Neural progenitor cell (in vitro differentiated cells): ENCODE measurements around the gene GOLGA7B. TPM values are rescaled to one million over a fixed set of nuclear protein-coding genes. Genes with fewer than 3 reads are reported as not detected.

Source experiments
- DNase-seq: peaks from one replicate; pipeline ENCODE4 v3.0.0-alpha.2; 2016; ENCODE audit warnings: low spot score
- H2AFZ ChIP-seq: fragments of 200-600 bp; sonication (generic); replicated peaks from 2 replicates; pipeline ENCODE4 v1.6.1; 2016; ENCODE audit warnings: antibody characterized with exemption
- H3F3A ChIP-seq: fragments of 200-600 bp; sonication (generic); 2 replicates; pipeline ENCODE4 v1.6.1; 2016; ENCODE audit warnings: antibody characterized with exemption, low read depth
- H3K27ac ChIP-seq: fragments of 200-600 bp; sonication (generic); 2 replicates; pipeline ENCODE4 v1.5.1; 2016; ENCODE audit warnings: mild to moderate bottlenecking
- H3K27me3 ChIP-seq: fragments of 200-600 bp; sonication (generic); 2 replicates; pipeline ENCODE4 v1.6.1; 2016; ENCODE audit warnings: mild to moderate bottlenecking, moderate library complexity
- H3K36me3 ChIP-seq: fragments of 200-600 bp; sonication (generic); 2 replicates; pipeline ENCODE4 v1.5.1; 2016
- H3K4me1 ChIP-seq: fragments of 200-600 bp; sonication (generic); 2 replicates; pipeline ENCODE4 v1.6.1; 2016; ENCODE audit warnings: mixed run types
- H3K4me2 ChIP-seq: fragments of 200-600 bp; sonication (generic); 2 replicates; pipeline ENCODE4 v1.6.1; 2016
- H3K4me3 ChIP-seq: fragments of 200-600 bp; sonication (generic); 2 replicates; pipeline ENCODE4 v1.5.1; 2016
- H3K79me2 ChIP-seq: fragments of 200-600 bp; sonication (generic); 2 replicates; pipeline ENCODE4 v1.6.1; 2016; ENCODE audit warnings: low read depth
- H3K9ac ChIP-seq: fragments of 200-600 bp; sonication (generic); 2 replicates; pipeline ENCODE4 v1.6.1; 2016
- H3K9me3 ChIP-seq: fragments of 200-600 bp; sonication (generic); 2 replicates; pipeline ENCODE4 v1.5.1; 2016; ENCODE audit warnings: low read depth
- H4K20me1 ChIP-seq: fragments of 200-600 bp; sonication (generic); 2 replicates; pipeline ENCODE4 v1.6.1; 2016; ENCODE audit warnings: low read depth
- H3K27ac Mint-ChIP-seq: 3 replicates; pipeline ENCODE4 v1.8.0; 2021; ENCODE audit warnings: mixed read lengths
- H3K27me3 Mint-ChIP-seq: 2 replicates; pipeline ENCODE4 v1.8.0; 2022; ENCODE audit warnings: low read depth, mild to moderate bottlenecking, inconsistent platforms, moderate library complexity, mixed read lengths; ENCODE audit not compliant: insufficient read depth
- H3K36me3 Mint-ChIP-seq: 3 replicates; pipeline ENCODE4 v1.8.0; 2021; ENCODE audit warnings: mixed read lengths
- H3K4me1 Mint-ChIP-seq: 3 replicates; pipeline ENCODE4 v1.8.0; 2021; ENCODE audit warnings: mixed read lengths
- H3K4me3 Mint-ChIP-seq: 3 replicates; pipeline ENCODE4 v1.8.0; 2021; ENCODE audit warnings: mild to moderate bottlenecking, moderate library complexity, mixed read lengths
- H3K9me3 Mint-ChIP-seq: 3 replicates; pipeline ENCODE4 v1.8.0; 2020; ENCODE audit warnings: mixed read lengths
- CTCF ChIP-seq: fragments of 200-600 bp; sonication (generic); IDR thresholded peaks from 2 replicates; pipeline ENCODE4 v1.5.1; 2017; ENCODE audit warnings: antibody characterized with exemption, mild to moderate bottlenecking
- EZH2 ChIP-seq: fragments of 200-600 bp; sonication (generic); IDR thresholded peaks from 2 replicates; pipeline ENCODE4 v1.6.1; 2017; ENCODE audit warnings: antibody characterized with exemption, mild to moderate bottlenecking, moderate library complexity
- EZH2phosphoT487 ChIP-seq: fragments of 200-600 bp; sonication (generic); IDR thresholded peaks from 2 replicates; pipeline ENCODE4 v1.6.1; 2017; ENCODE audit warnings: antibody characterized with exemption
- total RNA-seq: library from RNA; depleted of rRNA; stranded (reverse); fragments of >200 nt; gene quantifications from 2 replicates; pipeline ENCODE4 v1.2.3, GENCODE V29; 2015; ENCODE audit warnings: low replicate concordance

The GOLGA7B gene
- total RNA-seq, 1 donor from 2014 or later = not detected

- Histone ChIP-seq H3K79me2 (no peaks in the 10 kb centered on the region), H3K4me1 (no peaks in the 10 kb centered on the region), H3K36me3 (no peaks in the 10 kb centered on the region), H3K9me3 (no peaks in the 10 kb centered on the region), H3F3A (no peaks in the 10 kb centered on the region), H4K20me1 (no peaks in the 10 kb centered on the region), H3K27me3 (no peaks in the 10 kb centered on the region), H2AFZ (no peak overlapping the region), H3K4me2 (no peak overlapping the region), H3K27ac (no peak overlapping the region), H3K4me3 (no peak overlapping the region), H3K9ac (no peak overlapping the region)
- Mint-ChIP-seq H3K27me3 (peaks cover 17% of the 10 kb centered on the region), H3K9me3 (no peaks in the 10 kb centered on the region), H3K36me3 (no peaks in the 10 kb centered on the region), H3K4me1 (peaks cover 28% of the 10 kb centered on the region), H3K4me3 (no peak overlapping the region), H3K27ac (no peak overlapping the region)
- no peak for DNase-seq
- TF ChIP-seq CTCF = no peak
- no peak for TF ChIP-seq EZH2
- no peak for TF ChIP-seq EZH2phosphoT487
These were observed 15.8 kb downstream of the GOLGA7B start for GRCh38 chr10:97865488-97865887.

GRCh38 chr10:97866524-97867219, 17.0 kb downstream of the GOLGA7B start:
- no peaks in the 10 kb centered on the region for H4K20me1 ChIP-seq
- Mint-ChIP-seq H3K9me3 (no peaks in the 10 kb centered on the region), H3K4me1 (peaks cover 20% of the 10 kb centered on the region), H3K4me3 (no peak overlapping the region), H3K36me3 (no peaks in the 10 kb centered on the region), H3K27ac (peak overlapping the region; percentile 69), H3K27me3 (peaks cover 13% of the 10 kb centered on the region)
- H3K4me1 ChIP-seq = no peaks in the 10 kb centered on the region
- no peaks in the 10 kb centered on the region for H3K9me3 ChIP-seq
- H3K4me2 ChIP-seq = no peak overlapping the region
- H3K36me3 ChIP-seq = no peaks in the 10 kb centered on the region
- H3K27ac ChIP-seq = no peak overlapping the region
- H3F3A ChIP-seq = no peaks in the 10 kb centered on the region
- no peak overlapping the region for H3K4me3 ChIP-seq
- no peak overlapping the region for H2AFZ ChIP-seq
- no peak overlapping the region for H3K9ac ChIP-seq
- H3K27me3 ChIP-seq = peaks cover 4% of the 10 kb centered on the region
- TF ChIP-seq CTCF = peak; percentile 19
- TF ChIP-seq EZH2 = no peak
- DNase-seq = peak; percentile 22
- no peaks in the 10 kb centered on the region for H3K79me2 ChIP-seq

GRCh38 chr10:97867220-97867800, 17.7 kb downstream of the GOLGA7B start:
- no peaks in the 10 kb centered on the region for H4K20me1 ChIP-seq
- H3K36me3 ChIP-seq = no peaks in the 10 kb centered on the region
- H3K4me3 Mint-ChIP-seq = no peak overlapping the region
- H3K9me3 Mint-ChIP-seq = no peaks in the 10 kb centered on the region
- no peak overlapping the region for H3K4me2 ChIP-seq
- H3K4me1 Mint-ChIP-seq = peaks cover 16% of the 10 kb centered on the region
- no peak overlapping the region for H3K27ac ChIP-seq
- DNase-seq = no peak
- H2AFZ ChIP-seq = no peak overlapping the region
- H3K27ac Mint-ChIP-seq = no peak overlapping the region
- H3K9ac ChIP-seq = no peak overlapping the region
- no peaks in the 10 kb centered on the region for H3F3A ChIP-seq
- H3K9me3 ChIP-seq = no peaks in the 10 kb centered on the region
- TF ChIP-seq CTCF = no peak
- TF ChIP-seq EZH2phosphoT487 = no peak
- TF ChIP-seq EZH2 = no peak
- H3K27me3 Mint-ChIP-seq = peaks cover 13% of the 10 kb centered on the region
- no peaks in the 10 kb centered on the region for H3K79me2 ChIP-seq
- H3K27me3 ChIP-seq = peaks cover 4% of the 10 kb centered on the region
- no peaks in the 10 kb centered on the region for H3K36me3 Mint-ChIP-seq
- no peaks in the 10 kb centered on the region for H3K4me1 ChIP-seq
- no peak overlapping the region for H3K4me3 ChIP-seq
